Keratinocyte (primary cell): Measurements from ENCODE around the gene PCGF3.

ENCODE experiments used
- EZH2 ChIP-seq: IDR thresholded peaks from one replicate; pipeline ENCODE4 v1.6.1; 2012; ENCODE audit warnings: inconsistent platforms, mild to moderate bottlenecking, low read length, moderate library complexity
- TF ChIP-seq, protein P1 (sequence below), 3 experiments: IDR thresholded peaks in 1 of 3; conservative IDR thresholded peaks in 1 of 3; optimal IDR thresholded peaks in 1 of 3; 2 replicates in 2 of 3; 3 replicates in 1 of 3; pipeline versions ENCODE3 to v1.5.1; 2011; ENCODE audit warnings: low read length in 3 of 3, mild to moderate bottlenecking in 3 of 3, moderate library complexity in 2 of 3, control low read depth in 1 of 3, inconsistent platforms in 1 of 3; ENCODE audit not compliant: insufficient read depth in 2 of 3; ENCODE audit errors: extremely low read depth in 1 of 3

DNA sequence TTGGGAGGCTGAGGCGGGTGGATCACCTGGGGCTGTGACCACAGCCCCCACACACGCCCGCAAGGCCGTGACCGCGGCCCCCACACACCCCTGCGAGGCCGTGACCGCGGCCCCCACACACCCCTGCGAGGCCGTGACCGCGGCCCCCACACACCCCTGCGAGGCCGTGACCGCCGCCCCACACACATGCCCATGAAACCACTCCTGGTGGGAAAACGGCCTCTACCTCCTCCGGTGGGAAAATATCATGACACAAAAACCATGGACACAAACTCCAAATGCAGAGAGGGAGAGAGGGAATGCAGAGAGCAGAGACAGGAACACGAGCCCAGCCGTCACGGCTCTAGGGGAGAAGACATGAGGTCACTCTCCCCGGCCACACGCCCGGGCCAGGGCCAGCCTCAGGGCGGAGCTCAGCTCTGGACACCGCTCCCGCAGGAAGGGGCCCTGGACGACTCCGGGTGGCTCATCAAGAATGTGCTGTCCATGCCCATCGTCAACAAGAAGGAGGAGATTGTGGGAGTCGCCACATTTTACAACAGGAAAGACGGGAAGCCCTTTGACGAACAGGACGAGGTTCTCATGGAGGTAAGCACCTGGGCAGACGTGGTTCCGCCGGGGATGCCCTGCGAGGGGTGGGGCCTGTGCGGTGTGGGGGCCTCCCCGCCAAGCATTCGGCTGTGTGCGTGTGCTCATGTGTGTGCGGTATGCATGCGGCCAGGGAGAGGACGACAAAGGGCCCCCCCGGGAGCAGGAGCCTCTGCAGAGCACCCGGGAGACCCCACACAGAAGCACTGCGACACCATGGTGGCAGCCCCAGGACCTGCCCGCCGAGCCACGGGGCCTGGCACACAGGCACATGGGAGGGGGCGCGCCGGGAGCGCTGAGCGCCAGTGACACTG lies 48.9 kb upstream of the PCGF3 start:
- TF ChIP-seq, protein P1, sequence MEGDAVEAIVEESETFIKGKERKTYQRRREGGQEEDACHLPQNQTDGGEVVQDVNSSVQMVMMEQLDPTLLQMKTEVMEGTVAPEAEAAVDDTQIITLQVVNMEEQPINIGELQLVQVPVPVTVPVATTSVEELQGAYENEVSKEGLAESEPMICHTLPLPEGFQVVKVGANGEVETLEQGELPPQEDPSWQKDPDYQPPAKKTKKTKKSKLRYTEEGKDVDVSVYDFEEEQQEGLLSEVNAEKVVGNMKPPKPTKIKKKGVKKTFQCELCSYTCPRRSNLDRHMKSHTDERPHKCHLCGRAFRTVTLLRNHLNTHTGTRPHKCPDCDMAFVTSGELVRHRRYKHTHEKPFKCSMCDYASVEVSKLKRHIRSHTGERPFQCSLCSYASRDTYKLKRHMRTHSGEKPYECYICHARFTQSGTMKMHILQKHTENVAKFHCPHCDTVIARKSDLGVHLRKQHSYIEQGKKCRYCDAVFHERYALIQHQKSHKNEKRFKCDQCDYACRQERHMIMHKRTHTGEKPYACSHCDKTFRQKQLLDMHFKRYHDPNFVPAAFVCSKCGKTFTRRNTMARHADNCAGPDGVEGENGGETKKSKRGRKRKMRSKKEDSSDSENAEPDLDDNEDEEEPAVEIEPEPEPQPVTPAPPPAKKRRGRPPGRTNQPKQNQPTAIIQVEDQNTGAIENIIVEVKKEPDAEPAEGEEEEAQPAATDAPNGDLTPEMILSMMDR (optimal IDR thresholded peaks at IDR 0.05 in 1 of 3, IDR thresholded peaks at IDR 0.05 in 1 of 3, conservative IDR thresholded peaks at IDR 0.05 in 1 of 3; ENCODE audit: extremely low read depth in 1 of 3, insufficient read depth in 2 of 3, low read length in 3 of 3): no peak
- no peak for TF ChIP-seq EZH2
